Measurements from ENCODE around the gene SNRK.

GRCh38 chr3:43340403-43340802 lies 54.1 kb downstream of the SNRK start:
- TF ChIP-seq, protein P1, sequence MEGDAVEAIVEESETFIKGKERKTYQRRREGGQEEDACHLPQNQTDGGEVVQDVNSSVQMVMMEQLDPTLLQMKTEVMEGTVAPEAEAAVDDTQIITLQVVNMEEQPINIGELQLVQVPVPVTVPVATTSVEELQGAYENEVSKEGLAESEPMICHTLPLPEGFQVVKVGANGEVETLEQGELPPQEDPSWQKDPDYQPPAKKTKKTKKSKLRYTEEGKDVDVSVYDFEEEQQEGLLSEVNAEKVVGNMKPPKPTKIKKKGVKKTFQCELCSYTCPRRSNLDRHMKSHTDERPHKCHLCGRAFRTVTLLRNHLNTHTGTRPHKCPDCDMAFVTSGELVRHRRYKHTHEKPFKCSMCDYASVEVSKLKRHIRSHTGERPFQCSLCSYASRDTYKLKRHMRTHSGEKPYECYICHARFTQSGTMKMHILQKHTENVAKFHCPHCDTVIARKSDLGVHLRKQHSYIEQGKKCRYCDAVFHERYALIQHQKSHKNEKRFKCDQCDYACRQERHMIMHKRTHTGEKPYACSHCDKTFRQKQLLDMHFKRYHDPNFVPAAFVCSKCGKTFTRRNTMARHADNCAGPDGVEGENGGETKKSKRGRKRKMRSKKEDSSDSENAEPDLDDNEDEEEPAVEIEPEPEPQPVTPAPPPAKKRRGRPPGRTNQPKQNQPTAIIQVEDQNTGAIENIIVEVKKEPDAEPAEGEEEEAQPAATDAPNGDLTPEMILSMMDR (conservative IDR thresholded peaks at IDR 0.05; ENCODE audit: low read depth, low read length) = no peak
- no peak for TF ChIP-seq EZH2 (IDR thresholded peaks at IDR 0.05; ENCODE audit: borderline replicate concordance, low read depth, low read length, poor library complexity, severe bottlenecking)

All from A673 (cell line).